PC-3 (cell line): ENCODE data around the gene HP1BP3. TPM values are rescaled to one million over a fixed set of nuclear protein-coding genes. Genes with fewer than 3 reads are reported as not detected.

Experiments
- ATAC-seq: fragments of 200-7000 bp; cut with Tn5 transposase; 2 replicates; pipeline ENCODE4 v1.9.1; 2020; ENCODE audit warnings: mild to moderate bottlenecking, moderate library complexity
- BruUV-seq: library from RNA; stranded (reverse); fragments of 400-500 nt; replicated peaks from 2 replicates; lab custom pipeline; 2021; lab: Mats Ljungman, UMichigan
- CTCF ChIA-PET: fragments of 300-600 bp; sonication (Branson Sonifier 250); formaldehyde crosslinking; loops from one replicate; lab custom pipeline; 2022; ENCODE audit warnings: antibody characterized with exemption; lab: Charles Lee
- POLR2A ChIA-PET: fragments of 300-600 bp; sonication (Branson Sonifier 250); formaldehyde crosslinking; loops from one replicate; lab custom pipeline; 2022; ENCODE audit warnings: antibody characterized with exemption; ENCODE audit not compliant: unreplicated experiment; lab: Charles Lee
- DNase-seq: peaks from one replicate; pipeline ENCODE4 v3.0.0-alpha.2; 2015
- H2AFZ ChIP-seq: fragments of 300-600 bp; sonication (generic); 2 replicates; pipeline ENCODE4 v1.6.0; 2016; ENCODE audit warnings: antibody characterized with exemption, low read length
- H3F3A ChIP-seq: fragments of 300-600 bp; sonication (generic); one replicate; pipeline ENCODE4 v1.6.0; 2017; ENCODE audit warnings: antibody characterized with exemption, low read length, control low read depth, mild to moderate bottlenecking; ENCODE audit not compliant: unreplicated experiment
- H3K27ac ChIP-seq: fragments of 300-600 bp; sonication (generic); 2 replicates; pipeline ENCODE4 v1.5.1; 2016; ENCODE audit warnings: mild to moderate bottlenecking, low read length
- H3K27me3 ChIP-seq: fragments of 300-600 bp; sonication (generic); 2 replicates; pipeline ENCODE4 v1.6.1; 2016; ENCODE audit warnings: low read length, mixed read lengths
- H3K36me3 ChIP-seq: fragments of 300-600 bp; sonication (generic); 2 replicates; pipeline ENCODE4 v1.6.1; 2016; ENCODE audit warnings: low read depth, mixed run types, low read length, mixed read lengths
- H3K4me1 ChIP-seq: fragments of 300-600 bp; sonication (generic); 2 replicates; pipeline ENCODE4 v1.5.1; 2016; ENCODE audit warnings: low read length; ENCODE audit not compliant: insufficient read depth
- H3K4me2 ChIP-seq: fragments of 300-600 bp; sonication (generic); 2 replicates; pipeline ENCODE4 v1.6.0; 2016; ENCODE audit warnings: low read length
- H3K4me3 ChIP-seq: fragments of 300-600 bp; sonication (generic); 2 replicates; pipeline ENCODE4 v1.5.1; 2016; ENCODE audit warnings: mild to moderate bottlenecking, low read length, mixed read lengths
- H3K79me2 ChIP-seq: fragments of 300-600 bp; sonication (generic); 2 replicates; pipeline ENCODE4 v1.6.1; 2017; ENCODE audit warnings: low read length, mixed read lengths
- H3K9ac ChIP-seq: fragments of 300-600 bp; sonication (generic); 2 replicates; pipeline ENCODE4 v1.6.0; 2016; ENCODE audit warnings: mild to moderate bottlenecking, low read length
- H3K9me2 ChIP-seq: fragments of 300-600 bp; sonication (generic); replicated peaks from 2 replicates; pipeline ENCODE4 v1.6.1; 2016; ENCODE audit warnings: mixed run types, low read length, mixed read lengths
- H3K9me3 ChIP-seq: fragments of 300-600 bp; sonication (generic); 2 replicates; pipeline ENCODE4 v1.6.1; 2016; ENCODE audit warnings: low read length, mixed read lengths
- H4K20me1 ChIP-seq: fragments of 300-600 bp; sonication (generic); 2 replicates; pipeline ENCODE4 v1.6.1; 2016; ENCODE audit warnings: low read length, mixed read lengths
- EZH2 ChIP-seq: fragments of 300-600 bp; sonication (generic); IDR thresholded peaks from one replicate; pipeline ENCODE4 v1.6.1; 2017; ENCODE audit warnings: antibody characterized with exemption, mild to moderate bottlenecking, low read length; ENCODE audit not compliant: unreplicated experiment
- EZH2phosphoT487 ChIP-seq: fragments of 300-600 bp; sonication (generic); IDR thresholded peaks from 2 replicates; pipeline ENCODE4 v1.6.1; 2018; ENCODE audit warnings: mild to moderate bottlenecking, antibody characterized with exemption, low read length, borderline replicate concordance
- intact Hi-C: fragments of 100-400 bp; cut with micrococcal nuclease; formaldehyde crosslinking; loops from 2 replicates; pipeline ENCODE4 v1.9.0; 2023
- total RNA-seq: library from RNA; depleted of rRNA; stranded (reverse); fragments of >200 nt; gene quantifications from 2 replicates; pipeline ENCODE4 v1.2.3, GENCODE V29; 2014
- TF ChIP-seq, protein P1 (sequence below): fragments of 300-600 bp; sonication (generic); conservative IDR thresholded peaks from 2 replicates; pipeline ENCODE4 v1.5.1; 2017; ENCODE audit warnings: antibody characterized with exemption, low read depth, mild to moderate bottlenecking, low read length

HP1BP3 gene
- total RNA-seq, 1 experiment from 2014 or later = 243 TPM

DNA sequence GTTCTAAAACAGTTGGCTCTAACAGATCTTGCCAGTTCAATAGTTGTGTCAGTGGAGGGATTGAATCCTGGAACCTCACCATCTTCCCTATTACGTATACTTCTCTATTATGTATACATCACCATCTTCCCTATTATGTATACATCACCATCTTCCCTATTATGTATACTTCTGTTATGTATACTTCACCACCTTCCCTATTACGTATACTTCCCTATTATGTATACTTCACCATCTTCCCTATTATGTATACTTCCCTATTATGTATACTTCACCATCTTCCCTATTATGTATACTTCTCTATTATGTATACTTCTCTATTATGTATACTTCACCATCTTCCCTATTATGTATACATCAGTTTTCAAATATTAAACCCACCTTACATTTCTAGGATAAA lies 34.4 kb upstream of the HP1BP3 start:
- DNase-seq (no peak), ATAC-seq (no peak)
- Histone ChIP-seq H3K79me2 (no peaks in the 10 kb centered on the region), H2AFZ (no peak overlapping the region), H3K36me3 (no peaks in the 10 kb centered on the region), H3K27ac (no peak overlapping the region), H4K20me1 (no peaks in the 10 kb centered on the region), H3F3A (no peaks in the 10 kb centered on the region), H3K4me3 (no peak overlapping the region), H3K4me1 (no peaks in the 10 kb centered on the region), H3K4me2 (no peak overlapping the region), H3K9me3 (no peaks in the 10 kb centered on the region), H3K9ac (no peak overlapping the region), H3K27me3 (no peaks in the 10 kb centered on the region), H3K9me2 (no peaks in the 10 kb centered on the region)
- POLR2A ChIA-PET = interaction anchor here (0.6 kb wide), 1 partner anchor 8 kb away, joined by 16 read pairs; no protein-coding TSS in a partner anchor
- intact Hi-C loops = no loop called here
- TF ChIP-seq EZH2 = no peak
- no peak for TF ChIP-seq EZH2phosphoT487
- TF ChIP-seq, protein P1, sequence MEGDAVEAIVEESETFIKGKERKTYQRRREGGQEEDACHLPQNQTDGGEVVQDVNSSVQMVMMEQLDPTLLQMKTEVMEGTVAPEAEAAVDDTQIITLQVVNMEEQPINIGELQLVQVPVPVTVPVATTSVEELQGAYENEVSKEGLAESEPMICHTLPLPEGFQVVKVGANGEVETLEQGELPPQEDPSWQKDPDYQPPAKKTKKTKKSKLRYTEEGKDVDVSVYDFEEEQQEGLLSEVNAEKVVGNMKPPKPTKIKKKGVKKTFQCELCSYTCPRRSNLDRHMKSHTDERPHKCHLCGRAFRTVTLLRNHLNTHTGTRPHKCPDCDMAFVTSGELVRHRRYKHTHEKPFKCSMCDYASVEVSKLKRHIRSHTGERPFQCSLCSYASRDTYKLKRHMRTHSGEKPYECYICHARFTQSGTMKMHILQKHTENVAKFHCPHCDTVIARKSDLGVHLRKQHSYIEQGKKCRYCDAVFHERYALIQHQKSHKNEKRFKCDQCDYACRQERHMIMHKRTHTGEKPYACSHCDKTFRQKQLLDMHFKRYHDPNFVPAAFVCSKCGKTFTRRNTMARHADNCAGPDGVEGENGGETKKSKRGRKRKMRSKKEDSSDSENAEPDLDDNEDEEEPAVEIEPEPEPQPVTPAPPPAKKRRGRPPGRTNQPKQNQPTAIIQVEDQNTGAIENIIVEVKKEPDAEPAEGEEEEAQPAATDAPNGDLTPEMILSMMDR = no peak
- BruUV-seq = no TSS peak
- CTCF ChIA-PET = no interaction called here

DNA sequence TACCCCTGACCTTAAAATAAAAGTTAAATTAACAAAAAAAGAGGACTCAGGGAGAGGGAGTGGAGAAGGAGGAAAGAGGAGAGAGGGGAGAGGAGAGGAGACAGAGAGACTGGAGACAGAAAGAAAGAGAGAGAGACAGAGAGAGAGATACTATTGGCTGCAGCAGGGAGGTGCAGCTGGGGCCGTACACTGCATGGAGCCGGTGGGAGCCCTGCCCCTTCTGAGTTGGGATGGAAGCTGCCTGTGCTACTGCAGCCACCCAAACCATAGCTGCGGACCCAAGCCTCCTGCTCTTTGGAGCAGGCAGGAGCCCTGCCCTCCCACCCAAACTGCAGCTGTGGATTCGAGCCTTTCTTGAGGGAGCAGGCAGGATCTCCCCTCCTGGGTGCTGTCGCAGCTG lies 32.7 kb upstream of the HP1BP3 start:
- TF ChIP-seq EZH2 (no peak), EZH2phosphoT487 (no peak)
- TF ChIP-seq, protein P1 = no peak
- H3K27me3 ChIP-seq = no peaks in the 10 kb centered on the region
- H4K20me1 ChIP-seq = no peaks in the 10 kb centered on the region
- H3K79me2 ChIP-seq = no peaks in the 10 kb centered on the region
- H3K4me3 ChIP-seq = no peak overlapping the region
- CTCF ChIA-PET = interaction anchor here (0.6 kb wide), 1 partner anchor 123 kb away, joined by 3 read pairs; no protein-coding TSS in a partner anchor
- ATAC-seq (no peak), DNase-seq (no peak)
- no peaks in the 10 kb centered on the region for H3K9me2 ChIP-seq
- no peaks in the 10 kb centered on the region for H3K9me3 ChIP-seq
- H3K36me3 ChIP-seq = no peaks in the 10 kb centered on the region
- no peak overlapping the region for H3K9ac ChIP-seq
- BruUV-seq = no TSS peak
- no peak overlapping the region for H2AFZ ChIP-seq
- no peaks in the 10 kb centered on the region for H3F3A ChIP-seq
- POLR2A ChIA-PET = no interaction called here
- H3K4me2 ChIP-seq = no peak overlapping the region
- intact Hi-C loops = no loop called here
- H3K4me1 ChIP-seq = no peaks in the 10 kb centered on the region
- H3K27ac ChIP-seq = no peak overlapping the region

DNA sequence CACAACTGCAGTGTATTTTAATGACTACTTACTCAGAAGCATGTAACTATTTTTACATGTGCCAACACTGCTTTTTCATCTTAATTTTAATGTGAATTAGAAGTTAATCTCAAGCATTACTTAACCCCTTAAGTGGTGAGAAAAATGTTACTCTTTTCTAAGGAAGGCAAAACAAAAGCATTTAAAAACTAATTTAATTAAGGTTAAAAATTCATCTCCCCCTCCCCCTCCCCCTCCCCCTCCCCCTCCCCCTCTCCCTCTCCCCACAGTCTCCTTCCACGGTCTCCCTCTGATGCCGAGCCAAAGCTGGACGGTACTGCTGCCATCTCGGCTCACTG lies 27.4 kb upstream of the HP1BP3 start:
- Histone ChIP-seq H3K27me3 (no peaks in the 10 kb centered on the region), H3K9me3 (no peaks in the 10 kb centered on the region), H3K79me2 (no peaks in the 10 kb centered on the region), H3K27ac (no peak overlapping the region), H3K9me2 (no peaks in the 10 kb centered on the region), H4K20me1 (no peaks in the 10 kb centered on the region), H3K4me1 (0 out of 2 replicates have a peak, but pooled peaks cover 5% of the 10 kb centered on the region), H3F3A (no peaks in the 10 kb centered on the region), H3K9ac (no peak overlapping the region), H3K4me3 (no peak overlapping the region), H2AFZ (no peak overlapping the region), H3K4me2 (no peak overlapping the region), H3K36me3 (no peaks in the 10 kb centered on the region)
- no TSS peak for BruUV-seq
- TF ChIP-seq EZH2 = no peak
- TF ChIP-seq EZH2phosphoT487 = no peak
- TF ChIP-seq, protein P1 = no peak
- intact Hi-C loops = no loop called here
- ChIA-PET CTCF (no interaction called here), POLR2A (no interaction called here)
- ATAC-seq (no peak), DNase-seq (no peak)
